MCF 10A (cell line): ENCODE data around the gene WDR53. TPM values are rescaled to one million over a fixed set of nuclear protein-coding genes. Genes with fewer than 3 reads are reported as not detected.
"Not testable (repeated sequence)": the region's sequence is repeated elsewhere in the genome, so short reads cannot be mapped to it uniquely, and the experiment has no call there.

Experiments used
- BruUV-seq: library from RNA; stranded (reverse); fragments of 400-500 nt; replicated peaks from 2 replicates; lab custom pipeline; 2021; lab: Mats Ljungman, UMichigan
- CTCF ChIA-PET: fragments of 300-600 bp; sonication (Branson Sonifier 250); formaldehyde crosslinking; extraction: SDS; loops from one replicate; lab custom pipeline; 2021; ENCODE audit warnings: antibody characterized with exemption, inconsistent platforms; lab: Yijun Ruan, JAX
- POLR2A ChIA-PET: fragments of 300-600, 350-650 bp; sonication (Branson Sonifier 250); formaldehyde crosslinking; extraction: SDS; loops from one replicate; lab custom pipeline; 2020; ENCODE audit warnings: antibody characterized with exemption, inconsistent platforms; lab: Yijun Ruan, JAX
- DNase-seq: peaks from one replicate; pipeline ENCODE4 v3.0.0-alpha.2; 2018; ENCODE audit not compliant: unreplicated experiment
- H3K27ac Mint-ChIP-seq: one replicate; pipeline ENCODE4 v1.8.0; 2022; ENCODE audit warnings: mild to moderate bottlenecking, low read depth, mixed read lengths; ENCODE audit not compliant: unreplicated experiment
- H3K27me3 Mint-ChIP-seq: one replicate; pipeline ENCODE4 v1.8.0; 2022; ENCODE audit warnings: mixed read lengths; ENCODE audit not compliant: insufficient read depth, unreplicated experiment
- H3K36me3 Mint-ChIP-seq: one replicate; pipeline ENCODE4 v1.8.0; 2022; ENCODE audit warnings: mild to moderate bottlenecking, moderate library complexity, mixed read lengths; ENCODE audit not compliant: insufficient read depth, unreplicated experiment
- H3K4me1 Mint-ChIP-seq: one replicate; pipeline ENCODE4 v1.8.0; 2022; ENCODE audit warnings: mixed read lengths; ENCODE audit not compliant: insufficient read depth, unreplicated experiment
- H3K4me3 Mint-ChIP-seq: one replicate; pipeline ENCODE4 v1.8.0; 2022; ENCODE audit warnings: mild to moderate bottlenecking, moderate library complexity, mixed read lengths; ENCODE audit not compliant: unreplicated experiment
- H3K9me3 Mint-ChIP-seq: one replicate; pipeline ENCODE4 v1.8.0; 2022; ENCODE audit warnings: mixed read lengths; ENCODE audit not compliant: unreplicated experiment
- intact Hi-C: fragments of 100-400 bp; cut with micrococcal nuclease; formaldehyde crosslinking; loops from 2 replicates; pipeline ENCODE4 v1.14.1; 2022
- total RNA-seq: library from RNA; stranded (reverse); gene quantifications from 2 replicates; pipeline ENCODE4 v1.2.3, GENCODE V29; 2022
- TF ChIP-seq, protein P1 (sequence below): fragments of 200-600 bp; IDR thresholded peaks from one replicate; pipeline ENCODE4 v1.8.0; 2022; ENCODE audit warnings: antibody characterized with exemption, mild to moderate bottlenecking; ENCODE audit not compliant: unreplicated experiment

Gene WDR53
- total RNA-seq, 1 experiment from 2014 or later = 14.4 TPM

DNA sequence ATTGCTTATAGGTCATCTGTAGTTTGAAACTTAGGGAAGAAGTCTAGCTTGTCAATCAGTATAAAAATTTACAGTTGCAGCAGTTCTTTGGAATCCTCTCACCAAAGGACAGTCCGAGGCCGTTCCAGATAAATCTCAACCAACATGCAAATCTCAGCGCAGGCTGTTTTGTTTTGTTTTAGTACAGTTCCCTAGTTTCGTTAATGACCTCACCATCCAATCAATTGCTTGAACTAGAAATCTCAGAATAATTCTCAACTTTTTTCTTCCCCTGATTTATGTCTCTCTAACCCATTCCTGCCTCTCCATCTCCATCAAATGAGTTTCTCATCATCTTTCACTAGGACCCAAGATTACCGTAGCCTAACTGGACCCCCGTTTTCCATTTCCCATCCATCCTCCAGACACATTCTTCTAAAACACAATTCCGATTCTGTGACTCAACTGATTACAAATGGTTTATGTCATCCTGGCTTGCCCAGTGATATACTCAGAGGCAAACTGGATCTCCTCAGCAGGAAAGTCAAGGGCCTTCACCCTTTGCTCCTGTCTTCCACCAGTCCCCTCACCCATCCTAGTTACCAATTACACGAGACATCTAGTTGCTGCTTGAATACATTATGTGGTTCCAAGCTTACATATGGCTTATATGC lies 54.5 kb downstream of the WDR53 start:
- CTCF ChIA-PET = interaction anchor here (0.6 kb wide), 1 partner anchor 1061 kb away, joined by 3 read pairs; no protein-coding TSS in a partner anchor
- POLR2A ChIA-PET = interaction anchor here (1.1 kb wide), 1 partner anchor 226 kb away, joined by 3 read pairs; the partner anchor contains the start of gene PCYT1A
- BruUV-seq = no TSS peak
- Mint-ChIP-seq H3K36me3 (no peaks in the 10 kb centered on the region), H3K9me3 (no peaks in the 10 kb centered on the region), H3K27ac (no peak overlapping the region), H3K4me3 (no peak overlapping the region), H3K27me3 (no peaks in the 10 kb centered on the region), H3K4me1 (no peaks in the 10 kb centered on the region)
- intact Hi-C loops = no loop called here
- DNase-seq = no peak
- TF ChIP-seq, protein P1, sequence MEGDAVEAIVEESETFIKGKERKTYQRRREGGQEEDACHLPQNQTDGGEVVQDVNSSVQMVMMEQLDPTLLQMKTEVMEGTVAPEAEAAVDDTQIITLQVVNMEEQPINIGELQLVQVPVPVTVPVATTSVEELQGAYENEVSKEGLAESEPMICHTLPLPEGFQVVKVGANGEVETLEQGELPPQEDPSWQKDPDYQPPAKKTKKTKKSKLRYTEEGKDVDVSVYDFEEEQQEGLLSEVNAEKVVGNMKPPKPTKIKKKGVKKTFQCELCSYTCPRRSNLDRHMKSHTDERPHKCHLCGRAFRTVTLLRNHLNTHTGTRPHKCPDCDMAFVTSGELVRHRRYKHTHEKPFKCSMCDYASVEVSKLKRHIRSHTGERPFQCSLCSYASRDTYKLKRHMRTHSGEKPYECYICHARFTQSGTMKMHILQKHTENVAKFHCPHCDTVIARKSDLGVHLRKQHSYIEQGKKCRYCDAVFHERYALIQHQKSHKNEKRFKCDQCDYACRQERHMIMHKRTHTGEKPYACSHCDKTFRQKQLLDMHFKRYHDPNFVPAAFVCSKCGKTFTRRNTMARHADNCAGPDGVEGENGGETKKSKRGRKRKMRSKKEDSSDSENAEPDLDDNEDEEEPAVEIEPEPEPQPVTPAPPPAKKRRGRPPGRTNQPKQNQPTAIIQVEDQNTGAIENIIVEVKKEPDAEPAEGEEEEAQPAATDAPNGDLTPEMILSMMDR = no peak

DNA sequence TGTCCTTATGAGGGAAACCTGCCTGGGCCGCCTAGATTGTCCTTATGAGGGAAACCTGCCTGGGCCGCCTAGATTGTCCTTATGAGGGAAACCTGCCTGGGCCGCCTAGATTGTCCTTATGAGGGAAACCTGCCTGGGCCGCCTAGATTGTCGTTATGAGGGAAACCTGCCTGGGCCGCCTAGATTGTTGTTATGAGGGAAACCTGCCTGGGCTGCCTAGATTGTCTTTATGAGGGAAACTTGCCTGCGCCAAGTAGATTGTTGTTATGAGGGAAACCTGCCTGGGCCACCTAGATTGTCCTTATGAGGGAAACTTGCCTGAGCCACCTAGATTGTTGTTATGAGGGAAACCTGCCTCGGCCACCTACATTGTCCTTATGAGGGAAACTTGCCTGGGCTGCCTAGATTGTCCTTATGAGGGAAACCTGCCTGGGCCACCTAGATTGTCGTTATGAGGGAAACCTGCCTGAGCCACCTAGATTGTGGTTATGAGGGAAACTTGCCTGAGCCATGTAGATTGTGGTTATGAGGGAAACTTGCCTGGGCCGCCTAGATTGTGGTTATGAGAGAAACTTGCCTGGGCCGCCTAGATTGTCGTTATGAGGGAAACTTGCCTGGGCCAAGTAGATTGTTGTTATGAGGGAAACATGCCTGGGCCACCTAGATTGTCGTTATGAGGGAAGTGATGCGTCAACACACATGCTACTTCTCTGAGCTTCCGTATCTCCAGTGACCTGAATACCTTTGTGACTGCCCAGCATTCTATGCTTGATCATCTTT lies 56.5 kb downstream of the WDR53 start:
- H3K27ac Mint-ChIP-seq, POLR2A ChIA-PET, H3K4me1 Mint-ChIP-seq, BruUV-seq, H3K4me3 Mint-ChIP-seq, H3K36me3 Mint-ChIP-seq, H3K9me3 Mint-ChIP-seq, DNase-seq, H3K27me3 Mint-ChIP-seq, CTCF ChIA-PET, intact Hi-C loops: not testable (repeated sequence)

DNA sequence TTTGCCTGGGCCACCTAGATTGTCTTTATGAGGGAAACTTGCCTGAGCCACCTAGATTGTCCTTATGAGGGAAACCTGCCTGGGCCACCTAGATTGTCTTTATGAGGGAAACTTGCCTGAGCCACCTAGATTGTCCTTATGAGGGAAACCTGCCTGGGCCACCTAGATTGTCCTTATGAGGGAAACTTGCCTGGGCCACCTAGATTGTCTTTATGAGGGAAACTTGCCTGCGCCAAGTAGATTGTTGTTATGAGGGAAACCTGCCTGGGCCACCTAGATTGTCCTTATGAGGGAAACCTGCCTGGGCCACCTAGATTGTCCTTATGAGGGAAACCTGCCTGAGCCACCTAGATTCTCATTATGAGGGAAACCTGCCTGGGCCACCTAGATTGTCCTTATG lies 57.2 kb downstream of the WDR53 start:
- intact Hi-C loops, H3K36me3 Mint-ChIP-seq, H3K4me1 Mint-ChIP-seq, H3K9me3 Mint-ChIP-seq, H3K27ac Mint-ChIP-seq, H3K4me3 Mint-ChIP-seq, DNase-seq, POLR2A ChIA-PET, BruUV-seq, H3K27me3 Mint-ChIP-seq, CTCF ChIA-PET: not testable (repeated sequence)

DNA sequence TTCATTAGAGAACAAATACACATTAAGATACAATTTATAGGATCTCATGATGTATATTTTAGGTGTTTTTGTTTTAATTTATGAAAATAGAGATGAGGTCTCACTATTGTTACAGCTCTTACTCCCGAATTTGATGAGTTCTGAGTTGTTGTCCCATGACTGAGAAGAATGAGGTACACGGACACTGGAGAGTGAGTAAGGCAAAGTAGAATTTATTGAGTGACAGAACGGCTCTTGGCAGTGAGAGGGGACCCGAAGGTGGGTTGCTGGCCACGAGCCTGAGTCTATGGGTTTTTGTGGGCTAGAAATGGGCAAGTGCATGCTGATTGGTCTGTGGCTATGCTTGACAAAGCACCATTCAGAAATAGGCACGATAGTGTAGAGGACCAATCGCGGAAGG lies 61.7 kb downstream of the WDR53 start:
- intact Hi-C loops = no loop called here
- POLR2A ChIA-PET = interaction anchor here (0.7 to 1.2 kb wide), 2 partner anchors 62 to 85 kb away, joined by 3 read pairs; partner anchors contain the start of gene FBXO45
- BruUV-seq = no TSS peak
- Mint-ChIP-seq H3K36me3 (no peaks in the 10 kb centered on the region), H3K4me3 (no peak overlapping the region), H3K9me3 (no peaks in the 10 kb centered on the region), H3K4me1 (no peaks in the 10 kb centered on the region), H3K27me3 (no peaks in the 10 kb centered on the region), H3K27ac (no peak overlapping the region)
- CTCF ChIA-PET = interaction anchor here (1.1 to 1.3 kb wide), 2 partner anchors 12 to 17 kb away, joined by 3 to 6 read pairs; no protein-coding TSS in a partner anchor
- TF ChIP-seq, protein P1 = no peak
- no peak for DNase-seq
